HG03378 (cell line): Measurements from ENCODE around the gene MYLK.
"Not testable (repeated sequence)": the region's sequence is repeated elsewhere in the genome, so short reads cannot be mapped to it uniquely, and the experiment has no call there.

ENCODE experiments used
- ATAC-seq: cut with Tn5 transposase; IDR thresholded peaks from one replicate; pipeline ENCODE4 v1.9.1; 2021; ENCODE audit warnings: mild to moderate bottlenecking, moderate library complexity; ENCODE audit not compliant: unreplicated experiment

The MYLK gene

DNA sequence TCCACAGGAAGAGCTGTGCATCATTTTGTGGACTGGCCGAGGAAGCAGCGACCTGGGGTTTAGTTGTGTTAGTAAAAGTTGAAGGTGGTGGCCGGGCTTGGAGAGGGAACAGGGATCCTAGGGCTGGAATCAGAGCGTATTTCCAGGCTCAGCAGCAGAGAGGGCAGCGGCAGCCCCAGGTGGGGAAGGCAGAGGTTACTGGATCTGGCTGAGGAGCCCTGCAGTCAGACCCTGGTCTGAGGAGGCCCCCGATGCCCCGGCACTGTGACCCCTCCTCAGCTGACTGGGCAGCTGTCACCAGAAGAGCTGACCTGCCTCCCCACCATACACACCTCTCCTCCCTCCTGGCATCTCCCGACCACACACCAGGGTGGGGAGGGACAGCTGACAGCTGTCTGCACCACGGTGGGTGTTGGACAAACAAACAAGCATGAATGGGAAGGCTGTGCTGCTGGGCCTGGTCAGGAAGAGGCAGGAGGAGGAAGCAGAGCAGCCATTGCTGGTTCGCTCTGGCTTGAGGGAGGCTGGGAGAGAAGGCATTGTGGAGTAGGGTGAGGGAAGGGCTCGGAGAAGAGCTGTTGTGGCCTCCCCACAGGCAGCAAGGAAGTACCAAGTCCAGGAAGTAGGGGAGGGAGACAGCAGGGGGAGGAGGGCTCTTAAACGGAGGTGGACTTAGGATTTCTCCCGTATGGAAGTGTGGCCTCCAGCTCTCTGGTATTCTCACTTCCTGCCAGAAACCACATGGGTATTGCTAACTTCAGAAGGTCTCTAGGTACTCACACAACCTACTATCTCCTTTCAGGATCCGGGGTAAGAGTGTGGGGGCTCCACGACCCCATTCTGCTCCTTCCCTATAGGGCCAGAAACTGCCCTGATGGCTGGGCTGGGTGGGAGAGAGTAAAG lies 249.7 kb downstream of the MYLK start:
- no peak for ATAC-seq

GRCh38 chr3:123633530-123633929 lies 250.6 kb downstream of the MYLK start:
- no peak for ATAC-seq

DNA sequence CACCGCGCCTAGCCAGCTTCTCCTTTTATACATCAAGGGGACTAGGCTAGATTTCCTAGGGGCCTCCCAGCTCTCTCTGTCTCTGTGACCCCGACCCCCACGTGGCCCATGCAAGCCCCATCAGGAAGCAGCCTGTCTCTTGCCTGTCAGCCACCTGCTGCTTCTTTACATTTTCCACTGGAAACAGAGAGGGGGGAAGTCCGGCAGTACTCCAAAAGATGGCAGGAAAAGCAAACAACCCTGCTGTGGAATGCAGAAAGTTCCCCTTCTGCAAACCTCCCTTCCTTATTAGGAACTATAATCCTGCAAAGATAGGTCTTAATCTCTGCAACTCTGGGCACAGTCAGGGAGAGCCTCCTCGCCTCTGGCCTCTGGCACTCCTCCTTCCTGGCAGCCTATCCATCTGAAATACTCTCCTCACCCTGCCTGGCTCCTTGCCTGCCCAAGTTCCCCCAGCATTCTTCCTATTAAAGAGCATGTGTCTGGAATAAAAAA lies 251.9 kb downstream of the MYLK start:
- no peak for ATAC-seq

- ATAC-seq = no peak
Observed at GRCh38 chr3:123629747-123630047, 254.4 kb downstream of the MYLK start.

GRCh38 chr3:123628996-123629746 lies 255.0 kb downstream of the MYLK start:
- ATAC-seq = no peak

GRCh38 chr3:123627673-123628670 lies 256.2 kb downstream of the MYLK start:
- ATAC-seq = no peak

- no peak for ATAC-seq
Observed at GRCh38 chr3:123626881-123627280, 257.3 kb downstream of the MYLK start.

DNA sequence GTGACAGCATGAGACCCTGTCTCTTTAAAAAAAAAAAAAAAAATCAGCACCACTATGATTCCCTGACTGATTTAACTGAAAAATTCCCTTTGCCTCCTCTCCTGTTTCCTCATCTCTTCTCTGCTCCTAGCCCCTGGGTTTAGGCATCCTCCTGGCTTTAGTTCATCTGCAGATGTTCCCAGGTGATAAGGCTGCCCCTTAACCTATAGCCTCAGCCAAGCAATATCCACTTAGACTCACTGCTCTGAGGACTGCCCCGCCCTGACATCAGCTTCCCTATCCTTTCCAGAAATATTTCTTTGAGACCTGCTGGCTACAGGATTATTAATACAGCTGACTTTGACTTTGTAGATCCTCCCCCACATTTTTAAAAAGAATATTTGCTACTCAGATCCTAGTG lies 259.8 kb downstream of the MYLK start:
- no peak for ATAC-seq

DNA sequence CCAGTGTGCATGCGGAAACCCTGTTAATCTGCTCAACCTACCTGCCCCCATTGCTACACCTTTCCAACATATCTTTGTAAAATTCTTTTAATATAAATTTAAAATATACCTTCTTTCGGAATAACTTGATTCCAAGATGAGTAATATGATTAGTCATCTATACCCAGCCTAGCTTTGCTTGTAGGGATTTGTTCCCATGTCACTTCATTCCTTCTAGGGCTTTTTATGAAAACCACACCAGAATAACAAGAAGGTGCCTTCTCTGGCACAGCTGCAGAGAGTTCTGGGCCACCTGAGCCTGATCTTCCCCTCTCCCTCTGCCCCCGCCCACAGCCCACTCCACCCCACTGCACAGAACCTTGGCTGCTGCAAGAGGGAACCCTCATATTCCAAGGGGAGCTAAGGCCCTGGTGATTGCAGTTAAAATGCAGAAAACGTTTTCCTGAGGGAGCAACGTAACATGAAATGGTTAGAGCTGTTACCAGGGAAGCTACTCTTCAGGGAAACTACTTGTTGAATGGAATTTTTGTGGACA lies 260.7 kb downstream of the MYLK start:
- ATAC-seq = no peak

DNA sequence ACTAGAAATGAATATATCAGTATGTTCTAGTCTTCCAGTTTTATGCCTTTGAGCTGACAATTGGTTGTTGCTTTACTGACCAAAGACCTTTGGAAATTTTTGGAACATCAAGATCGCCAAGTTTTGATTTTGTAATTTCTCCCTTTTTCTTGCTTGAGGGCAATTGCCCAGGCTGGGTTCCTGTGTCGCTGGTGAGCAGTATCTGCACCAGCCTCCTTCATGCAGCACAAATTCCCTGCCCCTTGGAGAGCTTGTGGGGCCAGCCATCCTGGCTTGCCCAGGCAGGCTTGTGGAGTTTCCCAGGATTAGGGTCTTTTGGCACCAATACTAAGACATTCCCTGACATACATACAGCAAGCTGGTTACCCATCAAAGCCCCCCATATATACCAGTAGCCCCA lies 261.4 kb downstream of the MYLK start:
- ATAC-seq = no peak

- no peak for ATAC-seq
Observed at GRCh38 chr3:123621850-123622189, 262.3 kb downstream of the MYLK start.

DNA sequence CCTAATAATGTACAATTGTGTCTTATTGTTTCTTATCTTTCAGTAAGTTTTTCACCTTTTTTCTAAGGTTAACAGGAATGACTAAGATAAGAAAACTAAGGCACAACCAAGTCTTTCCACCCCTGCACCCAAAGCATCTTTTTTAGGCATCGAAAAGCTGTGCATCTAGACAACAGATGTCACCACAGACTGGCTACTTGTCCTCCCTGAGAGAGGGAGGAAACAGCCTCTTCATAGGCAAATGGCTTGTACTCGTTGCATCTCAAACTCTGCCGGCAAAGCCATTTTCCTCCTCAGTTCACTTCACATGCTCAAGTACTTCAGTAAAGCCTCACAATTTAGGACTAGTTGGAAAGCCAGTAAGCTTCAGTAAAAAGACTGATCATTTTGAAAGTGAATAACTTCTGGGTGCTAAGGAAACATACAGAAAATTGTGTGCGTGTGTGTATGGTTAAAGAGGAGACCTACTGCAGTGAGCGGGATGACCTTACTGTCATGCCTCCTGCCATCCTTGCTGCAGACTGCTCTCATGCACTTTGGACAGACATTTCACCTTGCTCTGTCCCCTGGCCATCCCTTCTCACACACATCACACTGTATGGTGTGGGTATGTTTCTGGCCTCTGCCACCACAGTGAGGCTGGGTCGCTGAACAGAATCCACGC lies 262.8 kb downstream of the MYLK start:
- ATAC-seq = no peak

- no peak for ATAC-seq
Observed at GRCh38 chr3:123620343-123620742, 263.8 kb downstream of the MYLK start.

GRCh38 chr3:123618768-123619484 lies 265.2 kb downstream of the MYLK start:
- no peak for ATAC-seq

DNA sequence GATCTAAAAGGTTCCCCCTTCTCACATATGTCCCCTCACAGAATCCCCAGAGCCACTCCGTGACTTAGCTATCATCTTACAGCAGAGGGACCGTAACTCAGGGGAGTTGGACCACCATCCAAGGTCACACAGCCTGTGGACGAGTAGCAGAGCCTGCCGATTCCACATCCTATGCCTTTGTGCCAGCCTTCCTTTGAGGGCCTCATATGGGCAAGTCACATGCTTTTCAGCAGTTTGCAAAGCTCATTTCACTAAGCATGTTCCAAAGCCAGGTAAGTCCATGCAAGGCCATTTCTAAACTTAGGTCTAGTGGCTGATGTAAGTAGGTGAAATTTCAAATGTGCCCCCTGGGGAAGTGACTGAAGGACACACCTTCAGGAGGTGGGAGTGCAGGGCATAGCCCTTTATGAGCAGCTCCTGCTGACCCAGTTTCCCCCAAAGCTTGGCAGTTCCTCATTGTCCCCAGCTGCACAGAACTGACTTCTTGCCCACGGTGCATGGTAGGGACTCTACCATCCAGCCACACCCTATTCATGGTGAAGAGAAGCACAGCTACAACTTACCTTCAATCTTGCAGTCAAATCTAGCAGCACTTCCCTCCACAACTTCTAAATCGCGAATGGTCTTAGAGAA lies 265.9 kb downstream of the MYLK start:
- ATAC-seq = no peak

GRCh38 chr3:123616593-123616992 lies 267.5 kb downstream of the MYLK start:
- no peak for ATAC-seq

GRCh38 chr3:123613543-123613942 lies 270.6 kb downstream of the MYLK start:
- no peak for ATAC-seq

DNA sequence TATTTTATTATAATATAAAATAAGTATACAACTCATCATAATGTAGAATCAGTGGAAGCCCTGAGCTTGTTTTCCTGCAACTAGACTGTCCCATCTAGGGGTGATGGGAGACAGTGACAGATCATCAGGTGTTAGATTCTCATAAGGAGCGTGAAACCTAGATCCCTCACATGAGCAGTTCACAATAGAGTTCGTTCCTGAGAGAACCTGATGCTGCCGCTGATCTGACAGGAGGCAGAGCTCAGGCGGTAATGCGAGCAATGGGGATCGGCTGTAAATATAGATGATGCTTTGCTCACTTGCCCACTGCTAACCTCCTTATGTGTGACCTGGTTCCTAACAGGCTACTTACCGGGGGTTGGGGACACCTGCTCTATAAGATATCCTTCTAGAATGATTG lies 272.5 kb downstream of the MYLK start:
- not testable (repeated sequence) for ATAC-seq

- ATAC-seq = no peak
Observed at GRCh38 chr3:123611082-123611481, 273.1 kb downstream of the MYLK start.
